SK-N-SH (cell line): ENCODE measurements around the gene NR1H4.

Experiments
- CTCF ChIP-seq: fragments of 200-600 bp; sonication (generic); IDR thresholded peaks from 2 replicates; pipeline ENCODE4 v1.6.1; 2017; ENCODE audit warnings: antibody characterized with exemption, mild to moderate bottlenecking, moderate library complexity
- FOXJ3 ChIP-seq: sonication (generic); formaldehyde crosslinking; IDR thresholded peaks from 2 replicates; pipeline ENCODE4 v1.5.1; 2020; ENCODE audit warnings: mild to moderate bottlenecking, missing genetic modification reagents
- POLR2AphosphoS5 ChIP-seq: IDR thresholded peaks from 2 replicates; pipeline ENCODE4 v1.6.1; 2012; ENCODE audit warnings: low read depth, low read length
- RFX5 ChIP-seq: IDR thresholded peaks from 2 replicates; pipeline ENCODE4 v1.6.1; 2012; ENCODE audit warnings: mild to moderate bottlenecking, improper control_type of control experiment, low read length

DNA sequence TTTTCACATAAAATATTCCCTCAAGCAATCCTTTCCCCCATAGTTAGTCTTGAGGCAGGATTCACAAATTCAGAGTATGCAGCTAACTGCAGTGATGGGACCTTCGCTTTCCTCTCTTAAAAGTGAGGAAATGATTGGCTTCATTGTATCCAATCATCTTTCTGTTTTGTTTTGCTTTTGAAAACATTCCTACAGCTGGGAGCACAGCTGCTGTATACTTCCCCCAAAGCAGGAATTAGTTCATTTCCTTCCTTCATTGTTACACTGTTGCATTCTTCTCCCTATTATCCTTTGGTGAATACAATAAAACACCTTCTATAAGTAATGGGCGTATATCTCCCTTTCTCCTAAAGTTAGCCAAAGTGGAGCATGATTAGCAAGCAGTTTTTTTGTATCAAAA, 90.4 kb downstream of the NR1H4 start:
- TF ChIP-seq CTCF (no peak), POLR2AphosphoS5 (no peak), FOXJ3 (CRISPR knock-in tag) (no peak), RFX5 (no peak)
